ENCODE measurements around the gene GOLGA6D.
"Not testable (repeated sequence)": the region's sequence is repeated elsewhere in the genome, so short reads cannot be mapped to it uniquely, and the experiment has no call there.

Gene GOLGA6D, protein sequence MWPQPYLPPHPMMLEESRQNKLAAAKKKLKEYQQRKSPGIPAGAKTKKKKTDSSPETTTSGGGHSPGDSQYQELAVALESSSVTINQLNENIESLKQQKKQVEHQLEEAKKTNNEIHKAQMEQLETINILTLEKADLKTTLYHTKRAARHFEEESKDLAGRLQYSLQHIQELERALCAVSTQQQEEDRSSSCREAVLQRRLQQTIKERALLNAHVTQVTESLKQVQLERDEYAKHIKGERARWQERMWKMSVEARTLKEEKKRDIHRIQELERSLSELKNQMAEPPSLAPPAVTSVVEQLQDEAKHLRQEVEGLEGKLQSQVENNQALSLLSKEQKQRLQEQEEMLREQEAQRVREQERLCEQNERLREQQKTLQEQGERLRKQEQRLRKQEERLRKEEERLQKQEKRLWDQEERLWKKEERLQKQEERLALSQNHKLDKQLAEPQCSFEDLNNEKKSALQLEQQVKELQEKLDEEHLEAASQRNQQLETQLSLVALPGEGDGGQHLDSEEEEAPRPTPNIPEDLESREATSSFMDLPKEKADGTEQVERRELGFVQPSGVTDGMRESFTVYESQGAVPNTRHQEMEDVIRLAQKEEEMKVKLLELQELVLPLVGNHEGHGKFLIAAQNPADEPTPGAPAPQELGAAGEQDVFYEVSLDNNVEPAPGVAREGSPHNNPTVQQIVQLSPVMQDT

DNA sequence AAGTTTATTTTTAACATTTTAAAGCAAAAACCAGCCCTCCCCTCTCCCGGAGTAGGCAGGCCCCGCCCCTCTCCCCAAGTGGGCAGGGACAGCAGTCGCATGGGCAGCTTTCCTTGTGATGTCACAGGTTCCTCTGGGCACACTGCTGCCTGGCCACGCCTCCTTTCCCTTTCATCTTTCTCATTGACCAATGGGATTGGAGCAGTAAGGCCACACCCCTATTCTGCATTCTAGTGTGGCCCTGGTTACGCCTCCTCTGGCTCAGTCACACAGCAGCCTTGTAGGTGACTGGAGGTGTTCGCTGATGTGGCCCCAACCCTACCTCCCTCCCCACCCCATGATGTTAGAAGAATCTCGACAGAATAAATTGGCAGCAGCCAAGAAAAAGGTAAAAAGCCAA lies at the start of gene GOLGA6D:
GOLGA6D (plus strand) TSS at position 264 of the 400 bp plus-strand sequence; CDS start at position 305, 41 bp downstream.
- not testable (repeated sequence) for H3K4me1 ChIP-seq; H3K27me3 ChIP-seq; H3K36me3 ChIP-seq; H3K27ac ChIP-seq; H4K20me1 ChIP-seq; H3K9ac ChIP-seq; H3K9me3 ChIP-seq (replicated peaks in 1 of 11); H3K4me2 ChIP-seq; H3K4me3 ChIP-seq

DNA sequence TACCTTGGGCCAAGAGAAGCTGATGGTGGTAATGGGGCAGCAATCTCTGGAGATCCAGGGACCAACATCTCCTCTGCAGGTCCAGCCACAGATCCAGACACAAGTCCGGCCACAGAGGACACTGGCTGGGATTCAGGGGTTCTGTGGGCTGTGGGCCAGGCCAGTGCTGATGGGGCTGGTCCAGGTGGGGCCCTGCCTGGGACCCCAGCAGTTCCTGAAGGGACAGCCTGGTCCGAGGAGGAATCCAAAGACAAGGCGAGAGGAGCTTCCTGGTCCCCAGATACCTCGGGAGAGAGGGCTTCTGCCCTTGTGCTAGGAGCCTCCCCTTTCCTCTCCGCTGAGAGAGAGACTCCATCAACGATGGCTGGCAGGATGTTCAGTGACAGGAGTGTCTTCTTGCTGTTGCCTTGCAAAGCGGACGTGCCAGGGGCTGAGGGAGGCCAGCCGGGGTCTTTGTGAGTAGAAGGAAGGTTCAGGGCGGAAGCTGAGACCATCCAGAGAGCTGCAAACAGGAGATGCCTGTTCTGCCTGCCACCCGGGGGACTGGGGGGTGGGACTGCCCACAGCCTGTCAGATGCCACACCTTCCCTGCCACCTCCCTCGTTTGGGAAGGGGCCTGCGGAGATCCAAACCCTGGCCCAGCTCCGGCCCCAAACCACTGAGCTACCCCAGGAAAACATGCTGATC lies 49.0 kb upstream of the GOLGA6D start:
- no peak overlapping the region for H3K4me2 ChIP-seq
- H3K27ac ChIP-seq, result no peak overlapping the region
- H4K20me1 ChIP-seq, result no peaks in the 10 kb centered on the region; a peak in 1 of 22 replicates
- H3K4me1 ChIP-seq, result peaks cover 17 to 31% (median 26%) of the 10 kb centered on the region in 10 experiments
- H3K36me3 ChIP-seq, result no peaks in the 10 kb centered on the region
- no peak for TF ChIP-seq Cebpa-rat (IDR thresholded peaks at IDR 0.05)
- no peaks in the 10 kb centered on the region for H3K9me3 ChIP-seq (replicated peaks in 1 of 11)
- H3K4me3 ChIP-seq, result no peak overlapping the region
- H3K9ac ChIP-seq, result no peak overlapping the region
- no peaks in the 10 kb centered on the region for H3K27me3 ChIP-seq

DNA sequence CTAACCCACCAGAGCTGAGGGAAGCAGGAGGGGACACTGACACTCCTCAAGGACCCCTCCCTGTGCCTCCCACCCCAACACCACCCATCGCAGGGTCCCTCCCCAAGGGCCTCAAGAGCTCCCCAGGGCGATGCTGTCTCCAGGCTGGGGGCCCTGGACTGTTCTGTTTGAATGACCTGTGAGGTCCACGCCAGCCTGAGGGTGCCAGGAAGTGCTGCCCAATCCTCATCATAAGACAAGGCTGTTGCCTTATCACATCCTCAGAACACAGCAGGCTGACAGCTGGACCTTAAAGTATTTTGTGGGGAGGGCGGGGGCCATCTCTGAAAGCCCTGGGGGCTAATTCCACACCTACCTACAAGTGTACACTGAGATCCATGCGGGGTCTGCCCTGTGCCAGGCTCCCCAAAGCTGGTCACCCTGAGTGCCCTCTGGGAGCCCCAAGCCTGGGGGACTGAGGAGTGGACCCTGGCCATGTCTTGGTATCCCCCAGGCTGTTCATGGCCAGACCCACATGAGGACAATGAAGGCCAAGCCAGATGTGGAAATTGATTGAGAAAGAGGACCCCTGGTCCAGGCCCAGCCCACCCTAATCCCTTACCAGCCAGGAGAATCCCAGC lies 48.3 kb upstream of the GOLGA6D start:
- H3K4me2 ChIP-seq, result no peak overlapping the region
- H3K9ac ChIP-seq, result no peak overlapping the region
- no peak overlapping the region for H3K27ac ChIP-seq
- peaks cover 17 to 29% (median 24%) of the 10 kb centered on the region in 10 experiments for H3K4me1 ChIP-seq
- no peak overlapping the region for H3K4me3 ChIP-seq
- TF ChIP-seq Cebpa-rat (IDR thresholded peaks at IDR 0.05), result no peak
- H4K20me1 ChIP-seq, result no peaks in the 10 kb centered on the region; a peak in 1 of 22 replicates
- no peaks in the 10 kb centered on the region for H3K36me3 ChIP-seq
- H3K9me3 ChIP-seq (replicated peaks in 1 of 11), result no peaks in the 10 kb centered on the region
- H3K27me3 ChIP-seq, result no peaks in the 10 kb centered on the region

DNA sequence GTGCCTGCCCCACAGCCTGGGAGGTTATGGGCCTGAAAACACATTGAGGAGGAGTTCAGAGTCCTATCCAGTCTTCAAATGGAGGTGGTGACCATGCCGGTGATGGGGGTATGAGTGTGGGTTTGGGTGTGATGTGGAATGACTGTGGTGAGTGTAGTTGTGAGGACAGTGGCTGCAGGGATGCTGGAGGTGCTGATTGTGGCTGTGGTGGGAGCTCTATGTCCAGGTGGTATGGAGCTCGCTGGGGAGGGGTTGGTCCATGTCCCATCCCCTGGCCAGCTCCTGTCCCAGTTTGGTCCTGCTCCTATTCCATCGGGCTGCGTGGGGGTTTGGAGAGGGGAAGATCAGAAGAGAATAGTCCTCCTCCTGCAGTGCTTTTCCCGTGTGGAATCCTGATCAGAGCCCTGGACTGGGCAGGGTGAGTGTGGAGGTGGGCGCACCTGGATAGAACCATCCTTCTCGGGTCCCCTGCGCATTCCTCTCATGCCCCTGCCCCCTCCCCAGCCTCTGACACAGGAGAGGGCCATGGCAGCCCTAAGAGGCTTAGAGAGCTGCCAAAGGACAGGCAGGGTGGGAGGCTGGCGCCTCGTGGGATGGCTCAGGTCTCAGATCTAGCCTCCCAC lies 47.5 kb upstream of the GOLGA6D start:
- Histone ChIP-seq H3K4me3 (no peak overlapping the region), H4K20me1 (no peaks in the 10 kb centered on the region; a peak in 1 of 22 replicates), H3K9ac (no peak overlapping the region), H3K36me3 (no peaks in the 10 kb centered on the region), H3K27me3 (no peaks in the 10 kb centered on the region), H3K4me2 (no peak overlapping the region), H3K9me3 (replicated peaks in 1 of 11) (no peaks in the 10 kb centered on the region), H3K4me1 (peaks cover 8 to 21% (median 15%) of the 10 kb centered on the region in 10 experiments), H3K27ac (no peak overlapping the region)
- TF ChIP-seq Cebpa-rat (IDR thresholded peaks at IDR 0.05), result no peak

DNA sequence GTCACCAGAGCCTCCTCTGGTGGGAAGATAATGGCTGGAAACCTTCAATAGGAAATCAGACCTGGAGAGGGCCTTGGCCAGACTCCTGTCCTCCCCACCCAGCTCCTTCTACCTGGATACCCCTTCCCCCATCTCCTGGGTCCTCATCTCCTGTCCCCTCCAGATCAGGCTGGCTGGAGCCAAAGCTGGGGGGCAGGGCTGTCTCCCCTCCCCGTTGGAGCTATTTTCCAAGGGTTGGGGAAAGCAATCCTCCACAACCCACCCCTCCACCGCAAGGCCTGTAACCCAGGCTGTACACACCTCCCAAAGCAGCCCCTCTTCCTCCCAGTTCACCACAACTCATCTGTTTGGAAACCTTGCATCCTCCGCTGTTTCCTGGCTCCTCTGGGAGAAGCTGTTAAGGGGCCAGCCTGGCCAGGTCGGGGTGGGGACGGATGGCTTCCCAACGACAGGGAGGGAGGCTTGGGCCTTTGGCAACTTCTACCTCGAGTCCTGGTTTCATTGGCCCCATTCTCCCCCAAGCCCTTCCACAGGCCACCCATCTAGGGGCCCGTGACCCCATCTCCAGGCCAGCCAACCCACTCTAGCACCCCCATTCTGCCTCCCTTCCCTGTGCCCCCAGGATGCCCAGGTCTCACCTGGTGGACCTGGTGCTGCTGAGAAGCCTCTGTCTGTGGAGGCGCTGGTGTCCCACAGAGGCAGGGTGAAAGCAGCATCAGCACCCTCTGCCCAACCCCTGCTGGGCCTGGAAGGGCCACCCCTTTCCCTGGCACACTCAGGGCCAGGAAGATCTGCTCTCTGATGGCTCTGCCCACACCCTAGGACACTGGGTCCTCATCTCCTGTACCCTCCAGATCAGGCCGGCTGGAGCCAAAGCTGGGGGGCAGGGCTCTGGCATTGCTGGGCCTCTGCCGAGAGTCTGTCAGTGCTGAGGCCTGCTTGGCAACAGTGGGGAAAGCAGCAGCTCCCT lies 46.6 kb upstream of the GOLGA6D start:
- Histone ChIP-seq H3K9me3 (replicated peaks in 1 of 11) (no peaks in the 10 kb centered on the region), H3K27ac (no peak overlapping the region), H3K9ac (no peak overlapping the region), H3K4me1 (peaks cover 0 to 12% (median 6%) of the 10 kb centered on the region in 10 experiments; a peak in 16 of 20 replicates), H3K4me3 (no peak overlapping the region), H3K4me2 (no peak overlapping the region), H4K20me1 (no peaks in the 10 kb centered on the region; a peak in 1 of 22 replicates), H3K27me3 (no peaks in the 10 kb centered on the region), H3K36me3 (no peaks in the 10 kb centered on the region)
- no peak for TF ChIP-seq Cebpa-rat (IDR thresholded peaks at IDR 0.05)

DNA sequence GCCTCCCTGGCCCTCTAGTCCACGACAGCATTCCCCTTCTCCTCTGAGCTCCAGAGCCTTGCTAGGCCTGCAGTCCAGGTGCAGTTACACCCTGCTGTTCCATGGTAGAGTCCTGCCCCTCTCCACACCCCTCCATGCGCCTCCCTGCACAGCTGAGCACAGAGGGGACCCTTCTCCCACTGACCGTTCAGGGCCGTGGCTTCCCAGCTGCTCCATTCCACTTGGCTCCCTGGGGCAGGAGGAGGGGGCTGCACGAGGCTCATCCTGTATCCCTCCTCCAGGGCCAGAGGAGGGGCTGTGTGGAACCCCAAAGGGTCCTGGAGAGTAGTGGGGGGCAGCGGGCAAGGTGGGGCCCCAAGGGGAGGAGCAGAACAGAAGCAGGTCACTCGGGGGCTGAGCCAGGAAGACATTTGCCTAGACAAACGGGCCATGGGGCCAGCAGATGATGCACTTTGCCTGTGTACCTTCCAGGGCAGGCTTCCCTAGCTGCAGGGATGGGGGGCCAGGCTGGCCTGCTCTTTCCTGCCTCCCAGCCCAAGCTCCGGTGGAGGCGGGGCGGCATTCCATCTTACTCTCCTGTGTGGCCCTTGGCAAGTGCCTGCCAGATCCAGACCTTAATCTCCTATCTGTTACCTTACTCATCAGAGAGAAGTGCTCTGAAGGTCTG lies 45.2 kb upstream of the GOLGA6D start:
- no peaks in the 10 kb centered on the region; a peak in 1 of 22 replicates for H4K20me1 ChIP-seq
- no peaks in the 10 kb centered on the region for H3K27me3 ChIP-seq
- H3K9me3 ChIP-seq (replicated peaks in 1 of 11), result no peaks in the 10 kb centered on the region
- H3K36me3 ChIP-seq, result no peaks in the 10 kb centered on the region
- TF ChIP-seq Cebpa-rat (IDR thresholded peaks at IDR 0.05), result no peak
- H3K9ac ChIP-seq, result no peak overlapping the region
- no peak overlapping the region for H3K27ac ChIP-seq
- H3K4me2 ChIP-seq, result no peak overlapping the region
- H3K4me1 ChIP-seq, result no peaks in the 10 kb centered on the region
- no peak overlapping the region for H3K4me3 ChIP-seq

DNA sequence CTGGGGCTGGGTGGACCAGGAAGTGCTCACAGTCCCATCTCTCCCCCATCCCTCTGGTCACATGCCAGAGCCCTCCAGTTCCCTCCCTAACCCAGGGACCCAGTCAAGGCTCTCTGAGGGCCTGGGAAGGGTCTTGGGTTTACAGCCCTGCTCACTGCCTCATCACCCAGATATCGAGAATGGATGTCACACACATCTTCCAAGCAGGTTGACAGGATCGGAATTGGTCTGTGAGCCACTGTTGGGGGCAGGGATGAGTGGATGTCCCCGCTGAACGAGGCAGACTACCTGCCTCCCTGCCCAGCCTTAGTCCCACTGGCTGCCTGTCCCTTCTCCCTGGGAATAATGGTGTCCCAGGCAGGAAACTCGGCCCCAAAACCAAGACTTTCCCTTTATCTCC lies 44.5 kb upstream of the GOLGA6D start:
- Histone ChIP-seq H4K20me1 (no peaks in the 10 kb centered on the region; a peak in 1 of 22 replicates), H3K27ac (no peak overlapping the region), H3K4me1 (no peaks in the 10 kb centered on the region), H3K9me3 (replicated peaks in 1 of 11) (no peaks in the 10 kb centered on the region), H3K4me2 (no peak overlapping the region), H3K4me3 (no peak overlapping the region), H3K9ac (no peak overlapping the region), H3K27me3 (no peaks in the 10 kb centered on the region), H3K36me3 (no peaks in the 10 kb centered on the region)
- no peak for TF ChIP-seq Cebpa-rat (IDR thresholded peaks at IDR 0.05)

DNA sequence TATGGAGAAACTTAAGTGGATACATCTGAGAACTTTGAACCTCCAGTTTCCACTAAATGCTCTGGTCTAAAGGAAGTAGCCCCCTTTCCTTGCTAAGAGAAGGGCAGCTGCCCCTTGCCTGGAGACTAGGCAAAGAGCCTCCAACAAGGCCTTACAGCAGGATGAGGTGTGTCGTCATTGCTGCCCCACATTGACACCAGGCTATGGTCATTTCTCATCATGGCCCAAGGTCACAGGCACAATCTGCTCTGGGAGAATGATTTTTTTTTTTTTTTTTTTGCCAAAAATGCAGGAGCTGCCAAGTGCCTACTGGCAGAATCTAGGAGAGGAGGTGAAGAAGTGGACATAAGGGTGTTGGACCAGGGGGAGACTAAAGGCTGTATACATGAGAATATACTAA lies 36.9 kb upstream of the GOLGA6D start:
- not testable (repeated sequence) for H3K9ac ChIP-seq; H3K27ac ChIP-seq; H3K9me3 ChIP-seq (replicated peaks in 1 of 11); H3K27me3 ChIP-seq; H3K36me3 ChIP-seq; H3K4me1 ChIP-seq; H4K20me1 ChIP-seq; H3K4me3 ChIP-seq; H3K4me2 ChIP-seq

DNA sequence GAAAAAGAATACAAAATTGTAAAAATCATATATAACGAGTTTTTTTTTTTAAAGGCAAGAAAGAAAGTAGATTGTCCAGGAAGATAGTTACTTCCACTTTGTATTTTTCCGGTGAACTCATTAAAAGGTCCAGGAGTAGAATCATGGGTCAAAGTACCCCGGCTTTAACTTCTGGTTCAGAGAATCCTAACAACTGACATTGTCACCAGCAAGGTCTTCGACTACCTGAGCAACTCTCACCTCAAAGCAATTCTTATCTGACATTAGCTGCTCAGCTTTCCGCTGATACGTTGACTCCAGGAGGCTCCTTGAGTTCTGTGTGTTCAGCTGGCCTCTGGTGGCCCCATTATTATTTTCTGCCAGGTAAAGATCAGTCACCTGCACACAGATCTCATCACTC lies 33.6 kb upstream of the GOLGA6D start:
- not testable (repeated sequence) for H3K36me3 ChIP-seq; H3K4me2 ChIP-seq; H3K9ac ChIP-seq; H4K20me1 ChIP-seq; H3K27ac ChIP-seq; H3K27me3 ChIP-seq; H3K4me3 ChIP-seq; H3K9me3 ChIP-seq (replicated peaks in 1 of 11)
- peaks cover 0 to 12% (median 7%) of the 10 kb centered on the region in 10 experiments; a peak in 10 of 20 replicates for H3K4me1 ChIP-seq

All from BLaER1 treated with 17β-estradiol and CSF1 and Interleukin-3, amounts not matched to agents 10 nM and 100 nM (cell line).